HEK293 (cell line): ENCODE results near the gene TMPRSS7.

Source experiments
- CTCF ChIA-PET: fragments of 350-600 bp; formaldehyde crosslinking; extraction: SDS; loops from one replicate; lab custom pipeline; 2021; ENCODE audit warnings: antibody characterized with exemption; lab: Yijun Ruan, JAX
- POLR2A ChIA-PET: fragments of 300-600 bp; formaldehyde crosslinking; extraction: SDS; loops from one replicate; lab custom pipeline; 2020; ENCODE audit warnings: antibody characterized with exemption, inconsistent platforms; lab: Yijun Ruan, JAX
- H3K27ac ChIP-seq: fragments of 200-500 bp; sonication (Bioruptor generic); 2 replicates; pipeline ENCODE4 v1.5.1; 2014; ENCODE audit warnings: low read depth, low read length, control low read depth, inconsistent platforms; ENCODE audit errors: extremely low read depth
- H3K36me3 ChIP-seq, 2 experiments: fragments of 200-500 bp in 1 of 2; sonication (Bioruptor generic) in 1 of 2; 1 replicate in 1 of 2; 2 replicates in 1 of 2; pipeline ENCODE4 v1.5.1; 2014 to 2017; ENCODE audit warnings: inconsistent platforms in 2 of 2, low read length in 2 of 2; ENCODE audit not compliant: control insufficient read depth in 2 of 2, insufficient read depth in 1 of 2
- H3K4me1 ChIP-seq: fragments of 200-500 bp; sonication (Bioruptor generic); 2 replicates; pipeline ENCODE4 v1.5.1; 2014; ENCODE audit warnings: mild to moderate bottlenecking, low read length, inconsistent platforms; ENCODE audit not compliant: control insufficient read depth, insufficient read depth
- H3K4me3 ChIP-seq: 2 replicates; pipeline ENCODE4 v1.5.1; 2011; ENCODE audit warnings: low read depth, mild to moderate bottlenecking, control low read depth, low read length, moderate library complexity
- H3K9me3 ChIP-seq: fragments of 200-500 bp; sonication (Bioruptor generic); 2 replicates; pipeline ENCODE4 v1.5.1; 2014; ENCODE audit warnings: low read depth, low read length, inconsistent platforms; ENCODE audit not compliant: control insufficient read depth, insufficient read depth
- ATF2 ChIP-seq: fragments of 450-650 bp; formaldehyde crosslinking; IDR thresholded peaks from 2 replicates; pipeline ENCODE4 v1.5.1; 2016; ENCODE audit warnings: missing biosample characterization, missing genetic modification characterization, low read depth
- BCL11A ChIP-seq: fragments of 450-650 bp; formaldehyde crosslinking; IDR thresholded peaks from 2 replicates; pipeline ENCODE4 v1.5.1; 2016; ENCODE audit warnings: low read depth, missing biosample characterization, missing genetic modification characterization
- FEZF1 ChIP-seq: fragments of 450-650 bp; formaldehyde crosslinking; IDR thresholded peaks from 2 replicates; pipeline ENCODE4 v1.5.1; 2016; ENCODE audit warnings: missing biosample characterization, missing genetic modification characterization
- HIC1 ChIP-seq: fragments of 450-650 bp; formaldehyde crosslinking; IDR thresholded peaks from 2 replicates; pipeline ENCODE4 v1.5.1; 2016; ENCODE audit warnings: missing biosample characterization, missing genetic modification characterization
- IKZF3 ChIP-seq: fragments of 450-650 bp; IDR thresholded peaks from 2 replicates; pipeline ENCODE4 v1.5.0; 2018; ENCODE audit warnings: missing biosample characterization, mild to moderate bottlenecking, missing genetic modification characterization, moderate library complexity
- INSM2 ChIP-seq: fragments of 450-650 bp; formaldehyde crosslinking; IDR thresholded peaks from 2 replicates; pipeline ENCODE4 v1.5.1; 2016; ENCODE audit warnings: missing biosample characterization, missing genetic modification characterization
- KLF17 ChIP-seq: fragments of 450-650 bp; formaldehyde crosslinking; IDR thresholded peaks from 2 replicates; pipeline ENCODE4 v1.5.1; 2016; ENCODE audit warnings: missing biosample characterization, missing genetic modification characterization
- OSR2 ChIP-seq: fragments of 450-650 bp; formaldehyde crosslinking; IDR thresholded peaks from 2 replicates; pipeline ENCODE4 v1.5.1; 2016; ENCODE audit warnings: missing biosample characterization, missing genetic modification characterization
- ZBTB21 ChIP-seq: fragments of 450-650 bp; formaldehyde crosslinking; IDR thresholded peaks from 2 replicates; pipeline ENCODE4 v1.5.1; 2017; ENCODE audit warnings: missing biosample characterization, missing genetic modification characterization
- ZEB2 ChIP-seq: fragments of 450-650 bp; formaldehyde crosslinking; IDR thresholded peaks from 2 replicates; pipeline ENCODE4 v1.5.1; 2016; ENCODE audit warnings: missing biosample characterization, missing genetic modification characterization
- ZFHX2 ChIP-seq: fragments of 450-650 bp; formaldehyde crosslinking; conservative IDR thresholded peaks from 2 replicates; pipeline ENCODE4 v1.5.1; 2016; ENCODE audit warnings: missing biosample characterization, missing genetic modification characterization
- ZNF2 ChIP-seq: fragments of 450-650 bp; formaldehyde crosslinking; IDR thresholded peaks from 2 replicates; pipeline ENCODE4 v1.5.1; 2016; ENCODE audit warnings: missing biosample characterization, missing genetic modification characterization
- ZNF23 ChIP-seq: fragments of 450-650 bp; formaldehyde crosslinking; IDR thresholded peaks from 2 replicates; pipeline ENCODE4 v1.5.1; 2016; ENCODE audit warnings: missing biosample characterization, missing genetic modification characterization, borderline replicate concordance
- ZNF24 ChIP-seq: fragments of 450-650 bp; formaldehyde crosslinking; IDR thresholded peaks from 2 replicates; pipeline ENCODE4 v1.5.1; 2016; ENCODE audit warnings: missing biosample characterization, missing genetic modification characterization
- ZNF274 ChIP-seq, 2 experiments: fragments of 200-500 bp in 1 of 2; fragments of 450-650 bp in 1 of 2; sonication (Bioruptor generic) in 1 of 2; formaldehyde crosslinking in 1 of 2; IDR thresholded peaks; 2 replicates each; pipeline versions ENCODE4 v1.5.1 to v1.6.1; 2014 to 2016; ENCODE audit warnings: borderline replicate concordance in 1 of 2, inconsistent platforms in 1 of 2, low read length in 1 of 2, missing biosample characterization in 1 of 2, missing genetic modification characterization in 1 of 2
- ZNF366 ChIP-seq: fragments of 450-650 bp; formaldehyde crosslinking; conservative IDR thresholded peaks from 2 replicates; pipeline ENCODE4 v1.5.1; 2016; ENCODE audit warnings: missing biosample characterization, missing genetic modification characterization
- ZNF394 ChIP-seq: fragments of 450-650 bp; formaldehyde crosslinking; IDR thresholded peaks from 2 replicates; pipeline ENCODE4 v1.5.1; 2016; ENCODE audit warnings: missing biosample characterization, missing genetic modification characterization, mild to moderate bottlenecking, moderate library complexity, borderline replicate concordance
- ZNF473 ChIP-seq: fragments of 450-650 bp; formaldehyde crosslinking; IDR thresholded peaks from 2 replicates; pipeline ENCODE4 v1.5.1; 2017; ENCODE audit warnings: missing biosample characterization, missing genetic modification characterization
- ZNF529 ChIP-seq: fragments of 450-650 bp; formaldehyde crosslinking; IDR thresholded peaks from 2 replicates; pipeline ENCODE4 v1.5.1; 2017; ENCODE audit warnings: missing genetic modification characterization, missing biosample characterization; ENCODE audit not compliant: insufficient replicate concordance
- ZNF558 ChIP-seq: fragments of 450-650 bp; formaldehyde crosslinking; IDR thresholded peaks from 2 replicates; pipeline ENCODE4 v1.5.1; 2016; ENCODE audit warnings: missing biosample characterization, missing genetic modification characterization
- ZNF639 ChIP-seq: fragments of 450-650 bp; formaldehyde crosslinking; IDR thresholded peaks from 2 replicates; pipeline ENCODE4 v1.5.1; 2016; ENCODE audit warnings: missing biosample characterization, missing genetic modification characterization
- ZNF660 ChIP-seq: fragments of 450-650 bp; IDR thresholded peaks from 2 replicates; pipeline ENCODE4 v1.5.1; 2018; ENCODE audit warnings: missing biosample characterization, mild to moderate bottlenecking, missing genetic modification characterization
- ZNF692 ChIP-seq: fragments of 450-650 bp; formaldehyde crosslinking; IDR thresholded peaks from 2 replicates; pipeline ENCODE4 v1.5.1; 2016; ENCODE audit warnings: missing biosample characterization, missing genetic modification characterization

Gene TMPRSS7

GRCh38 chr3:112097378-112097777 lies 62.8 kb downstream of the TMPRSS7 start (continued):
- peak; percentile 79; the same call in 1 of the 2 replicates for TF ChIP-seq KLF17 (tag by site-specific recombination)
- no peak for TF ChIP-seq BCL11A (tag by site-specific recombination)
- TF ChIP-seq ATF2 (tag by site-specific recombination): peak; percentile 97
- TF ChIP-seq ZNF2 (tag by site-specific recombination): 0 out of 2 replicates have a peak, but pooled peaks have one; percentile 16
- no peak for TF ChIP-seq ZFHX2 (tag by site-specific recombination)
- TF ChIP-seq ZNF660 (tag by site-specific recombination): 0 out of 2 replicates have a peak, but pooled peaks have one; percentile 27
- TF ChIP-seq IKZF3: peak; percentile 92
- TF ChIP-seq OSR2 (tag by site-specific recombination): peak; percentile 51; the same call in 1 of the 2 replicates
- peak; percentile 88 for TF ChIP-seq ZEB2 (tag by site-specific recombination)
- TF ChIP-seq ZNF692 (tag by site-specific recombination): peak; percentile 39; the same call in 1 of the 2 replicates
- TF ChIP-seq ZNF24 (tag by site-specific recombination): peak; percentile 47; the same call in 1 of the 2 replicates
- no peak for TF ChIP-seq ZNF473
- TF ChIP-seq ZNF23: no peak
- TF ChIP-seq FEZF1: peak; percentile 66
- peak; percentile 63; the same call in 1 of the 2 replicates for TF ChIP-seq INSM2 (tag by site-specific recombination)

- no peak overlapping the region for H3K4me3 ChIP-seq
- H3K9me3 ChIP-seq: no peaks in the 10 kb centered on the region
- ChIA-PET CTCF (interaction anchor here (0.7 to 2.4 kb wide), 2 partner anchors 10 to 339 kb away, joined by 3 to 10 read pairs; no protein-coding TSS in a partner anchor), POLR2A (no interaction called here)
- H3K36me3 ChIP-seq: peaks cover 0 to 35% of the 10 kb centered on the region in 2 experiments; a peak in 1 of 3 replicates
- no peak overlapping the region for H3K27ac ChIP-seq
- H3K4me1 ChIP-seq: peaks cover 10% of the 10 kb centered on the region; the same call in 1 of the 2 replicates
- no peak for TF ChIP-seq ZNF529 (tag by site-specific recombination)
- TF ChIP-seq ATF2 (tag by site-specific recombination): peak; percentile 76
- peak; percentile 82 for TF ChIP-seq ZNF366
- peak; percentile 54; the same call in 1 of the 2 replicates for TF ChIP-seq HIC1 (tag by site-specific recombination)
- peak; percentile 91 for TF ChIP-seq ZNF558 (tag by site-specific recombination)
- peak; percentile 79; the same call in 1 of the 2 replicates for TF ChIP-seq ZNF639 (tag by site-specific recombination)
- 0 out of 2 replicates have a peak, but pooled peaks have one; percentile 46 for TF ChIP-seq INSM2 (tag by site-specific recombination)
- TF ChIP-seq ZNF394 (tag by site-specific recombination): 0 out of 2 replicates have a peak, but pooled peaks have one; percentile 19
- TF ChIP-seq ZBTB21 (tag by site-specific recombination): peak; percentile 49; the same call in 1 of the 2 replicates
- no peak for TF ChIP-seq ZNF274 (IDR thresholded peaks at IDR 0.05; ENCODE audit: low read length)
- no peak for TF ChIP-seq ZNF274 (tag by site-specific recombination; IDR thresholded peaks at IDR 0.05; ENCODE audit: borderline replicate concordance)
These were observed 67.4 kb downstream of the TMPRSS7 start for GRCh38 chr3:112101916-112102315.
